ENCODE data around the gene KDM2A. TPM values are rescaled to one million over a fixed set of nuclear protein-coding genes. Genes with fewer than 3 reads are reported as not detected.

The KDM2A gene
- total RNA-seq, 1 experiment from 2014 or later, result 122 TPM

DNA sequence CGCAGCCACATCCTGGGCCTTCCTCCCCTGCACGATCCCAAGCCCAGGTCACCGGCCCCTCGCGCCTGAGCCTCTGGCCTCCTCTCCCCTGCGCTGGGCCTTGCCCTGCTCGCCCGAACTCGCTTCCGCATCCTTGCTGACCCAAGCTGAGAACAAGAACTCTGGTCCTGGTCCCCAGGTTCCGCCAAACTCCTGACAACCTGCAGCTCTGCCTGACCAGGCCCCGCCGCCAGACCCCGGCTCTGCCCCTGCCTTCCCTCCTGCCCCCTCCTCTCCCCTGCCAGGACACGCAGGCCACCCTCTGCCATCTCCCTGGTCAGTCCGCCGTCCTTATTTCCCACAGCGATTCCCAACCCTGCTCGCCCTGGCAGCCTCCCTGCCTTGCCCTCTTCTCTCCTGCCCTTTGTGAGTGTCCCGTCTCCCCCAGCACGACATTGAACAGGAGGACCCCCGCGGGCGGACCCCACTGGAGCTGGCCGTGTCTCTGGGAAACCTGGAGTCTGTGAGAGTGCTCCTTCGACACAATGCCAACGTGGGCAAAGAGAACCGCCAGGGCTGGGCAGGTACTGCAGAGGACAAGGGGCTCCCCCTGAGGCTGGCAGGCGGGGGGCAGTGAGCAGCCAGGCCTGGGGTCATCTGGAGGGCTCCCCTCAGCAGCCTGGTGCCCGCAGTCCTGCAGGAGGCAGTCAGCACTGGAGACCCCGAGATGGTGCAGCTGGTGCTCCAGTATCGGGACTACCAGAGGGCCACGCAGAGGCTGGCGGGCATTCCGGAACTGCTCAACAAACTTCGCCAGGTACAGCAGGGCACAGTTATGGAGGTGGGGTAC is 170.8 kb downstream of the KDM2A start:
- POLR2A ChIA-PET, result interaction anchor here (0.7 to 2.2 kb wide), 3 partner anchors 13 to 32 kb away, joined by 3 to 25 read pairs (median 14); partner anchors contain the start of gene SSH3

DNA sequence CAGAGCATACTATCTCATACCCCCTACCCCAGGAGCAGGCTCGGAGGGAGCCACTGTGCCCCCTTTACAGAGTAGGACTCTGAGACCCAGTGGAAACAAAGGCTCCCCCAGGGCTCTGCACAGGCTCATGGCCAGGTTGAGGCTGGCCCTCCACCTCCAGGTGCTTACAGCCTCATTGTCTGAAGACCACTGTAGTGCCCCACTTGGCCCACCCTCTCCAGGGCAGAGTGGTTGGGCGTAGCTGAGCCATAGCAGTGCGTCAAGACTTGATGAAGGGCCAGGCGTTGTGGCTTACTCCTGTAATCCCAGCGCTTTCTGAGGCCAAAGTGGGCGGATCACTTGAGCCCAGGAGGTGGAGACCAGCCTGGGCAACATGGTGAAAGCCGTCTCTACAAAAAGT is 171.7 kb downstream of the KDM2A start:
- ChIA-PET CTCF (no interaction called here), POLR2A (no interaction called here)
- Mint-ChIP-seq H3K4me1 (ENCODE audit: low read depth, unreplicated experiment) (peaks cover 29% of the 10 kb centered on the region), H3K9me3 (ENCODE audit: unreplicated experiment) (peaks cover 2% of the 10 kb centered on the region), H3K4me3 (ENCODE audit: unreplicated experiment) (peak overlapping the region; percentile 99), H3K27ac (ENCODE audit: unreplicated experiment) (no peak overlapping the region), H3K27me3 (ENCODE audit: insufficient read depth, unreplicated experiment) (no peaks in the 10 kb centered on the region), H3K36me3 (ENCODE audit: insufficient read depth, unreplicated experiment) (peaks cover 77% of the 10 kb centered on the region)
- DNase-seq, result no peak
- Histone ChIP-seq H3K27me3 (replicated peaks; ENCODE audit: control insufficient read depth, insufficient read depth, low read length) (no peaks in the 10 kb centered on the region), H3K36me3 (ENCODE audit: control insufficient read depth, insufficient read depth, low read length) (peaks cover 13% of the 10 kb centered on the region), H3K9me3 (peaks cover 11% of the 10 kb centered on the region), H3K4me1 (peaks cover 20% of the 10 kb centered on the region), H3K4me3 (ENCODE audit: low read depth, low read length) (no peak overlapping the region)
- TF ChIP-seq CTCF (IDR thresholded peaks at IDR 0.05; ENCODE audit: insufficient read depth in 1 of 2, low read depth in 1 of 2, low read length in 1 of 2, severe bottlenecking in 1 of 2, unreplicated experiment in 1 of 2), result no peak
- no TSS peak for BruUV-seq (replicated peaks)
- intact Hi-C loops (cut with micrococcal nuclease; ENCODE audit: unreplicated experiment), result no loop called here

More for the DNA sequence above, 170.8 kb downstream of the KDM2A start:
- no peaks in the 10 kb centered on the region for H3K27me3 ChIP-seq (replicated peaks; ENCODE audit: control insufficient read depth, insufficient read depth, low read length)
- H3K36me3 ChIP-seq (ENCODE audit: control insufficient read depth, insufficient read depth, low read length), result peaks cover 12% of the 10 kb centered on the region
- no peaks in the 10 kb centered on the region for H3K9me3 Mint-ChIP-seq (ENCODE audit: unreplicated experiment)
- H3K27me3 Mint-ChIP-seq (ENCODE audit: insufficient read depth, unreplicated experiment), result no peaks in the 10 kb centered on the region
- no TSS peak for BruUV-seq (replicated peaks)
- H3K36me3 Mint-ChIP-seq (ENCODE audit: insufficient read depth, unreplicated experiment), result peaks cover 79% of the 10 kb centered on the region
- CTCF ChIA-PET, result interaction anchor here (1.0 to 3.1 kb wide), 5 partner anchors 11 to 50 kb away, joined by 3 to 27 read pairs (median 12); partner anchors contain the start of gene GRK2
- peaks cover 29% of the 10 kb centered on the region for H3K4me1 Mint-ChIP-seq (ENCODE audit: low read depth, unreplicated experiment)
- TF ChIP-seq CTCF (IDR thresholded peaks at IDR 0.05; ENCODE audit: insufficient read depth in 1 of 2, low read depth in 1 of 2, low read length in 1 of 2, severe bottlenecking in 1 of 2, unreplicated experiment in 1 of 2), result peak in 1 of 2 experiments; percentile 7
- H3K4me1 ChIP-seq, result peaks cover 20% of the 10 kb centered on the region
- peak overlapping the region; percentile 99 for H3K4me3 Mint-ChIP-seq (ENCODE audit: unreplicated experiment)
- H3K27ac Mint-ChIP-seq (ENCODE audit: unreplicated experiment), result peak overlapping the region; percentile 90
- peaks cover 4% of the 10 kb centered on the region for H3K9me3 ChIP-seq
- no peak for DNase-seq
- peak overlapping the region; percentile 91 for H3K4me3 ChIP-seq (ENCODE audit: low read depth, low read length)
- intact Hi-C loops (cut with micrococcal nuclease; ENCODE audit: unreplicated experiment), result loop anchor here (1.0 to 2.0 kb wide), 2 partner anchors 14 to 51 kb away; no protein-coding TSS in a partner anchor

GRCh38 chr11:67291481-67292381 is 172.7 kb downstream of the KDM2A start:
- POLR2A ChIA-PET, result no interaction called here
- no peak for TF ChIP-seq CTCF (IDR thresholded peaks at IDR 0.05; ENCODE audit: insufficient read depth in 1 of 2, low read depth in 1 of 2, low read length in 1 of 2, severe bottlenecking in 1 of 2, unreplicated experiment in 1 of 2)
- peaks cover 12% of the 10 kb centered on the region for H3K9me3 Mint-ChIP-seq (ENCODE audit: unreplicated experiment)
- H3K4me1 ChIP-seq, result peaks cover 20% of the 10 kb centered on the region
- H3K4me3 ChIP-seq (ENCODE audit: low read depth, low read length), result no peak overlapping the region
- H3K4me1 Mint-ChIP-seq (ENCODE audit: low read depth, unreplicated experiment), result peaks cover 29% of the 10 kb centered on the region
- H3K27me3 Mint-ChIP-seq (ENCODE audit: insufficient read depth, unreplicated experiment), result no peaks in the 10 kb centered on the region
- intact Hi-C loops (cut with micrococcal nuclease; ENCODE audit: unreplicated experiment), result no loop called here
- BruUV-seq (replicated peaks), result no TSS peak
- peaks cover 9% of the 10 kb centered on the region for H3K36me3 ChIP-seq (ENCODE audit: control insufficient read depth, insufficient read depth, low read length)
- H3K9me3 ChIP-seq, result peaks cover 15% of the 10 kb centered on the region
- no peak overlapping the region for H3K27ac Mint-ChIP-seq (ENCODE audit: unreplicated experiment)
- CTCF ChIA-PET, result interaction anchor here (0.6 to 0.8 kb wide), 2 partner anchors 25 to 52 kb away, joined by 3 read pairs; no protein-coding TSS in a partner anchor
- no peaks in the 10 kb centered on the region for H3K27me3 ChIP-seq (replicated peaks; ENCODE audit: control insufficient read depth, insufficient read depth, low read length)
- no peak overlapping the region for H3K4me3 Mint-ChIP-seq (ENCODE audit: unreplicated experiment)
- DNase-seq, result no peak
- peaks cover 78% of the 10 kb centered on the region for H3K36me3 Mint-ChIP-seq (ENCODE audit: insufficient read depth, unreplicated experiment)
